PC-3 (cell line): ENCODE measurements around the gene TCHP.

Source experiments
- CTCF ChIP-seq: fragments of 300-600 bp; sonication (generic); conservative IDR thresholded peaks from 2 replicates; pipeline ENCODE4 v1.5.1; 2017; ENCODE audit warnings: antibody characterized with exemption, low read depth, mild to moderate bottlenecking, low read length
- EZH2 ChIP-seq: fragments of 300-600 bp; sonication (generic); IDR thresholded peaks from one replicate; pipeline ENCODE4 v1.6.1; 2017; ENCODE audit warnings: antibody characterized with exemption, mild to moderate bottlenecking, low read length; ENCODE audit not compliant: unreplicated experiment
- EZH2phosphoT487 ChIP-seq: fragments of 300-600 bp; sonication (generic); IDR thresholded peaks from 2 replicates; pipeline ENCODE4 v1.6.1; 2018; ENCODE audit warnings: mild to moderate bottlenecking, antibody characterized with exemption, low read length, borderline replicate concordance

DNA sequence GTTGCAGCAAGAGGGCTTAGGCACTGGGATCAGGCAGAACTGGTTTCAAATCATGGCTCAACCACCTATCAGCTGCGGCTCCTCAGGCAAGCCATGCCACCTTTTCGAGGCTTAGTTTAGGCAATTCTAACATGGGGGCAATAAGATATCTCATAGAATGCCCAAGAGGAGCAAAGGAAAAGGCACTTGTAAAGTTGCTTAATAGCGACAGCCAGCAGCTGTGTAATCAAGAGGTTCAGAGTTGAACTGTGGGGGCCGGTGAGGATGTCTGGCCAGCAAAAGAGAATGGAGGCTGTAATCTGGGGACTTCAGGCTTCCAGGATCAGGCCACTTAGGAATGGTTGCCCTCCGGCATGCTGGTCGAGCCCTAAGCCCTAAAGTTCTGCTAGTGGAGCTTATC, 3.0 kb upstream of the TCHP start:
- no peak for TF ChIP-seq CTCF
- TF ChIP-seq EZH2, result no peak
- TF ChIP-seq EZH2phosphoT487, result no peak
